Ramos (cell line): Measurements from ENCODE around the gene RBM8A.
"Not testable (repeated sequence)": the region's sequence is repeated elsewhere in the genome, so short reads cannot be mapped to it uniquely, and the experiment has no call there.

Source experiments
- in situ Hi-C: fragments of 300-500 bp; cut with MboI; formaldehyde crosslinking; loops from one replicate; pipeline ENCODE4 v1.14.3; 2022; ENCODE audit warnings: low sequenced_read_pairs; ENCODE audit not compliant: unreplicated experiment

Gene RBM8A

GRCh38 chr1:145956781-145957442 is 29.6 kb upstream of the RBM8A start:
- in situ Hi-C loops = no loop called here

- in situ Hi-C loops = no loop called here
Measured at GRCh38 chr1:145956361-145956760, 29.1 kb upstream of the RBM8A start.

GRCh38 chr1:145955436-145955835 is 28.2 kb upstream of the RBM8A start:
- in situ Hi-C loops = no loop called here

GRCh38 chr1:145953861-145954260 is 26.6 kb upstream of the RBM8A start:
- in situ Hi-C loops = no loop called here

GRCh38 chr1:145952903-145953302 is 25.6 kb upstream of the RBM8A start:
- in situ Hi-C loops = no loop called here

- in situ Hi-C loops = no loop called here
Measured at GRCh38 chr1:145951526-145951925, 24.2 kb upstream of the RBM8A start.

GRCh38 chr1:145949219-145949618 is 21.9 kb upstream of the RBM8A start:
- in situ Hi-C loops = no loop called here

GRCh38 chr1:145947551-145947950 is 20.3 kb upstream of the RBM8A start:
- in situ Hi-C loops = no loop called here

GRCh38 chr1:145946477-145946986 is 19.2 kb upstream of the RBM8A start:
- in situ Hi-C loops = no loop called here

- in situ Hi-C loops = no loop called here
Measured at GRCh38 chr1:145944532-145944931, 17.2 kb upstream of the RBM8A start.

- in situ Hi-C loops = no loop called here
Measured at GRCh38 chr1:145942871-145943270, 15.6 kb upstream of the RBM8A start.

- in situ Hi-C loops = no loop called here
Measured at GRCh38 chr1:145942405-145942804, 15.1 kb upstream of the RBM8A start.

GRCh38 chr1:145937436-145937835 is 10.2 kb upstream of the RBM8A start:
- in situ Hi-C loops = no loop called here

- in situ Hi-C loops = no loop called here
Measured at GRCh38 chr1:145936247-145936646, 9.0 kb upstream of the RBM8A start.

- in situ Hi-C loops = no loop called here
Measured at GRCh38 chr1:145935708-145936107, 8.4 kb upstream of the RBM8A start.

- in situ Hi-C loops = not testable (repeated sequence)
Measured at GRCh38 chr1:145932522-145933009, 5.3 kb upstream of the RBM8A start.

- in situ Hi-C loops = no loop called here
Measured at GRCh38 chr1:145927916-145928643, 796 bp upstream of the RBM8A start.

- in situ Hi-C loops = no loop called here
Measured at GRCh38 chr1:145926686-145927062, 610 bp downstream of the RBM8A start.

GRCh38 chr1:145922266-145922665 is 5.0 kb downstream of the RBM8A start:
- in situ Hi-C loops = no loop called here

GRCh38 chr1:145920297-145920696 is 7.0 kb downstream of the RBM8A start:
- in situ Hi-C loops = not testable (repeated sequence)
